Psoas muscle (tissue), 8 donors: ENCODE measurements around the gene MRPL53. TPM values are rescaled to one million over a fixed set of nuclear protein-coding genes. Genes with fewer than 3 reads are reported as not detected.

ENCODE experiments used
- ATAC-seq, 4 donors: fragments of 200-7000 bp; cut with Tn5 transposase; one replicate each; pipeline ENCODE4 v1.9.1; 2020; ENCODE audit warnings: moderate library complexity in 3 of 4, mild to moderate bottlenecking in 2 of 4
- DNase-seq, 2 donors: peaks; one replicate each; pipeline ENCODE4 v3.0.0-alpha.2; 2020
- H3K27ac ChIP-seq: fragments of 200-600 bp; one replicate; pipeline ENCODE4 v1.8.0; 2022
- H3K27me3 ChIP-seq, 3 donors: fragments of 200-600 bp in 1 of 3; one replicate each; pipeline versions ENCODE4 v1.6.1 to v1.8.0; 2013 to 2022; ENCODE audit warnings: low read length in 2 of 3, mild to moderate bottlenecking in 2 of 3, moderate library complexity in 1 of 3; ENCODE audit not compliant: insufficient read depth in 3 of 3
- H3K36me3 ChIP-seq, 2 donors: fragments of 200-600 bp in 1 of 2; one replicate each; pipeline versions ENCODE4 v1.6.1 to v1.8.0; 2013 to 2022; ENCODE audit warnings: low read depth in 1 of 2, mild to moderate bottlenecking in 1 of 2, moderate library complexity in 1 of 2; ENCODE audit not compliant: insufficient read depth in 1 of 2
- H3K4me1 ChIP-seq: fragments of 200-600 bp; one replicate; pipeline ENCODE4 v1.8.0; 2022
- H3K4me3 ChIP-seq: fragments of 200-600 bp; one replicate; pipeline ENCODE4 v1.8.0; 2022; ENCODE audit warnings: mild to moderate bottlenecking
- H3K9me3 ChIP-seq: fragments of 200-600 bp; one replicate; pipeline ENCODE4 v1.8.0; 2022
- CTCF ChIP-seq: fragments of 200-600 bp; IDR thresholded peaks from one replicate; pipeline ENCODE4 v1.8.0; 2022; ENCODE audit warnings: antibody characterized with exemption
- WGBS, 3 donors: extraction: QIAGEN DNeasy Blood & Tissue Kit; methylation state at CpG; one replicate each; pipeline versions ENCODE4 v1.1.6 to v1.1.7; 2013; 5-methylcytosine and 5-hydroxymethylcytosine counted together
- intact Hi-C, 2 donors: fragments of 100-400 bp; cut with DNase I; formaldehyde crosslinking; loops; one replicate each; pipeline versions ENCODE4 v1.11.0 to v1.14.2; 2022
- polyA plus RNA-seq, 3 donors: library from polyadenylated mRNA; stranded (reverse); fragments of 200-250 nt; gene quantifications; one replicate each; pipeline ENCODE4 v1.2.3, GENCODE V29; 2013
- total RNA-seq, 4 donors: library from RNA; stranded (reverse); fragmentation: NEBNext Ultra II Directional in 2 of 4; extraction: Animal tissue kit (Norgen Biotek cat#: 25700) in 2 of 4; gene quantifications; one replicate each; pipeline versions ENCODE4 v1.2.1 to v1.2.4, GENCODE V29; 2021 to 2023
- donor health status: healthy with polysubstance abuse.
- donor health status: DM: no; HTN: no; CAD: no; lungs with moderate emphysema.
- donor health status: Bipolar disorder and iron deficiency.
- donor health status: healthy.
- donor health status: DM: yes; HTN: yes; CAD: no.
- donor health status: DM: no; HTN: no; CAD: no.
- donor health status: DM: no; HTN: no; CAD: no.
- donor health status: DM: yes; HTN: yes; CAD: no.

The MRPL53 gene
- total and polyA plus RNA-seq, 7 donors: 63.7 to 157 (median 118) TPM

- H3K36me3 ChIP-seq: peaks cover 0 to 19% of the 10 kb centered on the region in 2 donors
- intact Hi-C loops: no loop called here
- H3K4me3 ChIP-seq: no peak overlapping the region
- no peaks in the 10 kb centered on the region for H3K9me3 ChIP-seq
- no peak for TF ChIP-seq CTCF
- no peak for ATAC-seq
- WGBS, 3 donors: 59 to 64% (median 61%) methylated on average over 5 of the region's 5 CpGs
- peaks cover 0 to 34% (median 4%) of the 10 kb centered on the region in 3 donors for H3K27me3 ChIP-seq
- no peak for DNase-seq
- H3K4me1 ChIP-seq: no peaks in the 10 kb centered on the region
- H3K27ac ChIP-seq: no peak overlapping the region
These were observed 48.1 kb downstream of the MRPL53 start for GRCh38 chr2:74424139-74424992.

GRCh38 chr2:74423231-74424095, 49.0 kb downstream of the MRPL53 start:
- no peak overlapping the region for H3K27ac ChIP-seq

More at GRCh38 chr2:74423231-74424095, 49.0 kb downstream of the MRPL53 start:
- TF ChIP-seq CTCF: no peak
- WGBS, 3 donors: 54 to 63% (median 59%) methylated on average over 9 of the region's 9 CpGs
- Histone ChIP-seq H3K36me3 (peaks cover 0 to 10% of the 10 kb centered on the region in 2 donors), H3K4me1 (no peaks in the 10 kb centered on the region), H3K4me3 (no peak overlapping the region), H3K9me3 (no peaks in the 10 kb centered on the region), H3K27me3 (peaks cover 0 to 34% (median 4%) of the 10 kb centered on the region in 3 donors)
- DNase-seq: no peak
- intact Hi-C loops: no loop called here
- ATAC-seq: no peak

Other genes starting within 250 kb of the MRPL53 start
- 1 to 10 TPM in 3 of 4 donors, under 1 TPM in 1; 0.57 to 5.7 (median 2.3) TPM for gene SLC4A5, start 129.3 kb downstream of the MRPL53 start, total RNA-seq
- gene SLC4A5, start 129.3 kb downstream of the MRPL53 start, polyA plus RNA-seq: under 1 TPM; 0.27 to 0.53 (median 0.42) TPM
- gene DCTN1, start 92.4 kb downstream of the MRPL53 start, total RNA-seq: 100 to 1,000 TPM in 3 of 4 donors, 10 to 100 TPM in 1; 99.0 to 131 (median 116) TPM
- 10 to 100 TPM; 45.6 to 61.3 (median 52.1) TPM for gene DCTN1, start 92.4 kb downstream of the MRPL53 start, polyA plus RNA-seq
- gene C2orf81, start 51.1 kb downstream of the MRPL53 start, total RNA-seq: under 1 TPM; 0.15 to 0.46 (median 0.39) TPM
- under 1 TPM; 0.06 to 0.34 (median 0.23) TPM for gene C2orf81, start 51.1 kb downstream of the MRPL53 start, polyA plus RNA-seq
- 1 to 10 TPM; 1.1 to 1.6 (median 1.4) TPM for gene WDR54, start 51.0 kb downstream of the MRPL53 start, total RNA-seq
- gene WDR54, start 51.0 kb downstream of the MRPL53 start, polyA plus RNA-seq: 1 to 10 TPM in 2 of 3 donors, under 1 TPM in 1; 0.52 to 2.4 (median 2.4) TPM
- gene RTKN, start 30.7 kb downstream of the MRPL53 start, total RNA-seq: 10 to 100 TPM in 2 of 4 donors, 1 to 10 TPM in 2; 6.0 to 18.8 (median 9.0) TPM
- 10 to 100 TPM in 1 of 3 donors, 1 to 10 TPM in 2; 3.1 to 12.1 (median 6.6) TPM for gene RTKN, start 30.7 kb downstream of the MRPL53 start, polyA plus RNA-seq
- gene INO80B, start 17.6 kb downstream of the MRPL53 start, total RNA-seq: 10 to 100 TPM; 23.6 to 39.0 (median 28.6) TPM
- gene INO80B, start 17.6 kb downstream of the MRPL53 start, polyA plus RNA-seq: 10 to 100 TPM; 29.1 to 61.1 (median 41.7) TPM
- gene WBP1, start 14.2 kb downstream of the MRPL53 start, total RNA-seq: 10 to 100 TPM; 21.6 to 41.3 (median 23.4) TPM
- gene WBP1, start 14.2 kb downstream of the MRPL53 start, polyA plus RNA-seq: 10 to 100 TPM; 19.4 to 26.2 (median 24.7) TPM
- 10 to 100 TPM; 17.1 to 26.4 (median 24.2) TPM for gene MOGS, start 7.3 kb downstream of the MRPL53 start, total RNA-seq
- 10 to 100 TPM; 19.8 to 38.8 (median 25.2) TPM for gene MOGS, start 7.3 kb downstream of the MRPL53 start, polyA plus RNA-seq
- gene CCDC142, start 10.3 kb upstream of the MRPL53 start, total RNA-seq: 1 to 10 TPM; 2.7 to 8.3 (median 4.5) TPM
- gene CCDC142, start 10.3 kb upstream of the MRPL53 start, polyA plus RNA-seq: 1 to 10 TPM; 1.4 to 8.7 (median 2.5) TPM
- gene TTC31, start 10.4 kb upstream of the MRPL53 start, total RNA-seq: 10 to 100 TPM in 1 of 4 donors, 1 to 10 TPM in 3; 5.4 to 10.1 (median 8.4) TPM
- 10 to 100 TPM in 1 of 3 donors, 1 to 10 TPM in 2; 7.9 to 13.2 (median 9.4) TPM for gene TTC31, start 10.4 kb upstream of the MRPL53 start, polyA plus RNA-seq
- under 1 TPM in 2 of 4 donors, not detected in 2; 0.15 to 0.36 TPM for gene LBX2, start 26.9 kb upstream of the MRPL53 start, total RNA-seq
- under 1 TPM; 0.14 to 0.68 (median 0.26) TPM for gene LBX2, start 26.9 kb upstream of the MRPL53 start, polyA plus RNA-seq
- gene PCGF1, start 35.0 kb upstream of the MRPL53 start, total RNA-seq: 10 to 100 TPM; 14.3 to 32.0 (median 21.5) TPM
- gene PCGF1, start 35.0 kb upstream of the MRPL53 start, polyA plus RNA-seq: 10 to 100 TPM; 25.6 to 60.3 (median 44.9) TPM
- gene TLX2, start 41.8 kb upstream of the MRPL53 start, total RNA-seq: not detected
- not detected for gene TLX2, start 41.8 kb upstream of the MRPL53 start, polyA plus RNA-seq
- not detected for gene DQX1, start 53.6 kb upstream of the MRPL53 start, total RNA-seq
- under 1 TPM; 0.19 to 0.27 (median 0.27) TPM for gene DQX1, start 53.6 kb upstream of the MRPL53 start, polyA plus RNA-seq
- gene AUP1, start 57.0 kb upstream of the MRPL53 start, total RNA-seq: 10 to 100 TPM; 56.0 to 94.7 (median 84.6) TPM
- gene AUP1, start 57.0 kb upstream of the MRPL53 start, polyA plus RNA-seq: 100 to 1,000 TPM; 123 to 205 (median 169) TPM
- 10 to 100 TPM; 23.0 to 30.9 (median 27.2) TPM for gene HTRA2, start 57.3 kb upstream of the MRPL53 start, total RNA-seq
- 10 to 100 TPM; 24.2 to 54.4 (median 41.8) TPM for gene HTRA2, start 57.3 kb upstream of the MRPL53 start, polyA plus RNA-seq
- gene LOXL3, start 81.3 kb upstream of the MRPL53 start, total RNA-seq: 1 to 10 TPM in 3 of 4 donors, under 1 TPM in 1; 0.99 to 2.3 (median 1.6) TPM
- under 1 TPM; 0.62 to 0.64 (median 0.64) TPM for gene LOXL3, start 81.3 kb upstream of the MRPL53 start, polyA plus RNA-seq
- 1 to 10 TPM; 1.2 to 3.8 (median 2.0) TPM for gene DOK1, start 82.0 kb upstream of the MRPL53 start, total RNA-seq
- gene DOK1, start 82.0 kb upstream of the MRPL53 start, polyA plus RNA-seq: 1 to 10 TPM; 1.0 to 2.0 (median 1.1) TPM
- under 1 TPM in 1 of 4 donors, not detected in 3; 0.21 TPM for gene M1AP, start 175.7 kb upstream of the MRPL53 start, total RNA-seq
- gene M1AP, start 175.7 kb upstream of the MRPL53 start, polyA plus RNA-seq: under 1 TPM in 1 of 3 donors, not detected in 2; 0.01 TPM
- gene SEMA4F, start 181.6 kb upstream of the MRPL53 start, total RNA-seq: 1 to 10 TPM; 2.0 to 5.7 (median 2.5) TPM
- gene SEMA4F, start 181.6 kb upstream of the MRPL53 start, polyA plus RNA-seq: 1 to 10 TPM in 1 of 3 donors, under 1 TPM in 2; 0.59 to 1.5 (median 0.72) TPM